Measurements from ENCODE around the gene ELF2. TPM values are rescaled to one million over a fixed set of nuclear protein-coding genes. Genes with fewer than 3 reads are reported as not detected.
"Not testable (repeated sequence)": the region's sequence is repeated elsewhere in the genome, so short reads cannot be mapped to it uniquely, and the experiment has no call there.

The ELF2 gene
- total RNA-seq, result 37.3 and 38.0 TPM in 2 replicates

DNA sequence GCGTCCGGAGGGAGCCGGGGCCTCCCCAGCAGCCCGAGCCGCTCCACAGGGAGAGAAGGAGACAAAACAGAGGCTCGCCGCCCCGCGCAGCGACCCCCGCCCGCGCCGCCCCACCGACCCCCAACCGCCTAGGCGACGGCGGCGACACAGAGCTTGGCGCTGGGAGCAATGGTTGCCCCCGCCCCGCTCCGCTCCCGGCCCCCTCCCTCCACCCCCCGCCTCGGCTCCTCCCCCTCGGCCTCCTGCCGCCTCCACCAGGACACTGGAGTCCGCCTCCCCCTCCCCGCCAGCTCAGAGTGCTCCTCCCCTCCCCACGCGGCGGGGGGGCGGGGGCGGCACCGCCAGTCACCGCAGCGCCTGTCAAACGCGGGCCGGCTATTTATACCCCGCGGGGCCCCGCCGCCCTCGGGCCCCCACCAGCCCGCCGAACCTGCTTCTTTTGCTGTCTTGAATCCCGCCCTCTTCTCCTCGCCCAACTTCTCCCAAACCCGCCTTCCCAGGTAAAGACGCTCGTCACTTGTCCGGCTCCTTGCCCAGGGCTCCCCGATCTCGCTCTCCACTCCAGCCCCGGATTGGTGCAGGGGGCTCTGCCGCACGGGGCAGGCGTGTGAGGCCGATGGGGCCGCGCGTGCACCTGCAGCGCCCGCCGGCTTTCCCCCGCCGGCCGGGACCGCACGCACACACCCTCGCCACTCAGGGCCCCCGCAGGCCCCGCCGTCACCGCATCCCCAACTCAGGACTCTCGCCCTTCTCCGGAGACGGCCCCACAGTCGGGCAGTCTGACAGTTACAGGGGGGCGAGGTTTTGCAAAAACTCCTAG lies at the start of gene ELF2:
Gene ELF2 (minus strand): TSS at position 170 of the 820 bp plus-strand sequence. CDS start 39,517 bp downstream, outside the sequence.
- intact Hi-C loops (cut with micrococcal nuclease), result loop anchor here (1.0 to 5.0 kb wide), 8 partner anchors 94 to 976 kb away; partner anchors contain the start of gene SLC7A11

- intact Hi-C loops (cut with micrococcal nuclease), result no loop called here
Measured at GRCh38 chr4:139223682-139224317, 46.8 kb upstream of the ELF2 start.

GRCh38 chr4:139222215-139222614 lies 45.2 kb upstream of the ELF2 start:
- intact Hi-C loops (cut with micrococcal nuclease), result no loop called here

GRCh38 chr4:139221687-139222086 lies 44.7 kb upstream of the ELF2 start:
- intact Hi-C loops (cut with micrococcal nuclease), result no loop called here

DNA sequence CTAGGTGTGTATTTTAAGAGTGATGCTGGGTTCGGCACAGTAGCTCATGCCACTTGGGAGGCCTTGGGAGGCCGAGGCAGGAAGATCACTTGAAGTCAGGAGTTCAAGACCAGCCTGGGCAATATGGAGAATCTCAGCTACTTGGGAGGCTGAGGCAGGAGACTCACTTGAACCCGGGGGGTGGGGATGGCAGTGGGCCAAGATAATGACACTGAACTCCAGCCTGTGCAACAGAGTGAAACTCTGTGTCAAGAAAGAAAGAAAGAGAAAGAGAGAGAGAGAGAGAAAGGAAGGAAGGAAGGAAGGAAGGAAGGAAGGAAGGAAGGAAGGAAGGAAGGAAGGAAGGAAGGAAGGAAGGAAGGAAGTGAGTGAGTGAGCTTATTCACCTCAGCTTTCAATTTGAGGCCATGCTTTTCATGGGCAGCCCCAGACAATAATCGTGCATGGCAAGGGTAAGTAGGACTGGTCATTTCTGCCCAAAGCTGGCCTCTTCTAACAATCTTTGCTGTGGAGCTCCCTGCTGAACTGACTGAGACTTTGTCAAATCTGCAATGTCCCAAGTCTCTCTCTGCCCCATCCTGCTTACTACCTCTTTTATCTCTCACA lies 42.5 kb upstream of the ELF2 start:
- intact Hi-C loops (cut with micrococcal nuclease), result no loop called here

- intact Hi-C loops (cut with micrococcal nuclease), result no loop called here
Measured at GRCh38 chr4:139214039-139214534, 37.1 kb upstream of the ELF2 start.

- intact Hi-C loops (cut with micrococcal nuclease), result not testable (repeated sequence)
Measured at GRCh38 chr4:139213633-139214032, 36.6 kb upstream of the ELF2 start.

- intact Hi-C loops (cut with micrococcal nuclease), result no loop called here
Measured at GRCh38 chr4:139212900-139213299, 35.9 kb upstream of the ELF2 start.

DNA sequence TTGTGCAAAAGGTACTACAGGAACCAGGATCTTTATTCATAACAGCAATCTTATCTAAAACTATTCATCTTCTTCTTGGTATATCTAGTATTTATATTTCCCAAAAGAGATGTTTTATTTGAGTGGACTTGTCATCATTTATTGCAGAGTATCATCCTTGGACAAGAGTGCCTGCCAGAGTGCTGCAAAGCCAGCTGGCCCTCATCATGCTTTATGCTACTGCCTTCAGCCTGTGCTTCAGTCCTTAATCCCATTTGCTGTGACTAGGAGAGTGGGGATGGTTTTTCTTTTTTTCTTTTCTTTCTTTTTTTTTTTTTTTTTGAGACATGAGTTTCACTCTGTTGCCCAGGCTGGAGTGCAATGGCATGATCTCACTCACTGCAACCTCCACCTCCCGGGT lies 33.5 kb upstream of the ELF2 start:
- intact Hi-C loops (cut with micrococcal nuclease), result no loop called here

DNA sequence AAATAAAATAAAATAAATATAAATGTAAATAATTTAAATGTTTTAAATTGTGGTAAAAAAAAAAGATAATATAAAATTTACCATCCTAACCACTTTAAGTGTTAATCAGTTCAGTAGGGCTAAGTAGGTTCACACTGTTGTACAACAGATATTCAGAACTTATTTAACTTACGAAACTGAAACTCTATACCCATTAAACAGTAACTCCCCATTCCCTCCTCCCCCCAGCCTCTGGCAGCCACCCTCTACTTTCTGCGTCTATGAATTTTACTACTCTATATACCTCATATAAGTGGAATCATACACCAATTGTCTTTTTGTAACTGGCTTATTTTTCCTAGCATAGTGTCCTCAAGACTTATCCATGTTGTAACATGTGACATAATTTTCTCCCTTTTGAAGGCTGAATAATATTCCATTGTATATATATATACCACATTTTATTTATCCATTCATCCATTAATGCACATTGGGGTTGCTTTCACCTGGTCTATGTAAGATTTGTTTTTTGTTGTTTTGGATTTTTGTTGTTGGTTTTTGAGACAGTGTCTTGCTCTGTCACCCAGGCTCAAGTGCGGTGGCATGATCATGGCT lies 32.5 kb upstream of the ELF2 start:
- intact Hi-C loops (cut with micrococcal nuclease), result no loop called here

GRCh38 chr4:139208404-139208945 lies 31.5 kb upstream of the ELF2 start:
- intact Hi-C loops (cut with micrococcal nuclease), result no loop called here

GRCh38 chr4:139207873-139208403 lies 30.9 kb upstream of the ELF2 start:
- intact Hi-C loops (cut with micrococcal nuclease), result no loop called here

- intact Hi-C loops (cut with micrococcal nuclease), result no loop called here
Measured at GRCh38 chr4:139207247-139207646, 30.2 kb upstream of the ELF2 start.

GRCh38 chr4:139202991-139203390 lies 26.0 kb upstream of the ELF2 start:
- intact Hi-C loops (cut with micrococcal nuclease), result no loop called here

DNA sequence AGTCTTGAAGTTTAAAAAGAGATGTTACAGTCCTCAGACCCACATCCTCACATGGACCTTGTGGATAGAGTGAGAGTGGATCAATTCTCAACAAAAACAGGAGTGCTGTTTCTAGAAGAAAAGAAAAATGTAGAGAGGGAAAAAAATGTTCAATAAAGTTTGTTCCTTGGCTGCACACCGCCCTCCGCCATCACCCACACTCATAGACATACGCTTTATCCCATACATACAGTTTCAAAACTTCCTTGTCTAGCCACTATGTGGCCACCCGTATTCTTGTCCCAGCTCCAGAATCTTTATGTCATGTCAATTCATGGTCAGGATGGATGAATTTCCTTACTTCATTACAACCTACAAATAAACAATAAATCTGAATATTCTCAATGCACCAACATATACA lies 23.5 kb upstream of the ELF2 start:
- intact Hi-C loops (cut with micrococcal nuclease), result no loop called here

DNA sequence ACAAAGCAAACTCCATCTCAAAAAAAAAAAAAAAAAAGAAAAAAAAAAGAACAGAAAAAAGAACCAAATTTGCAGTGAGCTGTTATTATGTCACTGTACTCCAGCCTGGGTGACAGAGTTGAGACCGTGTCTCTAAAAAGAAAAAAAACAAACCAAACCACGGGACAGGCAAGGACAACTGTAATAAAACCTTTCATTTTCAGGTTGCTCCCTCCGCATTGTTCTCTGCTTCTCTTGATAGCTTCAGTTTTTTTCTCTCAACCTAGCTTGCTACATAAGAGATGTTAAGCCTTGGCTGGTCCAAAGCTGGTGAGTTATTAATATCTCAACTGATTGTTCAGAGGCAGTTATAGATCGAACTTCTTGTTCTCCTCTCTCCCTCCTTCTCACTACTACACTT lies 23.1 kb upstream of the ELF2 start:
- intact Hi-C loops (cut with micrococcal nuclease), result no loop called here

DNA sequence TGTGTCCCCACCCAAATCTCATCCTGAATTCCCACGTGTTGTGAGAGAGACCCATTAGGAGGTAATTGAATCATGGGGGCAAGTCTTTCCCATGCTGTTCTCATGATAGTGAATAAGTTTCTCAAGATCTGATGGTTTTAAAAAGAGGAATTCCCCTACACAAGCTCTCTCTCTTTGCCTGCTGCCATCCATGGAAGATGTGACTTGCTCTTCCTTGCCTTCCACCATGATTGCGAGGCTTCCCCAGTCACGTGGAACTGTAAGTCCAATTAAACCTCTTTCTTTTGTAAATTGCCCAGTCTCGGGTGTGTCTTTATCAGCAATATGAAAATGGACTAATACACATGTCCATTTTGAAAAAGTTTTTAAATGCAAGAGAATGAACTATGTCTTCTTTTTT lies 20.2 kb upstream of the ELF2 start:
- intact Hi-C loops (cut with micrococcal nuclease), result not testable (repeated sequence)

- intact Hi-C loops (cut with micrococcal nuclease), result no loop called here
Measured at GRCh38 chr4:139196462-139196861, 19.4 kb upstream of the ELF2 start.

- intact Hi-C loops (cut with micrococcal nuclease), result no loop called here
Measured at GRCh38 chr4:139191373-139191772, 14.4 kb upstream of the ELF2 start.

GRCh38 chr4:139189972-139190371 lies 13.0 kb upstream of the ELF2 start:
- intact Hi-C loops (cut with micrococcal nuclease), result no loop called here

DNA sequence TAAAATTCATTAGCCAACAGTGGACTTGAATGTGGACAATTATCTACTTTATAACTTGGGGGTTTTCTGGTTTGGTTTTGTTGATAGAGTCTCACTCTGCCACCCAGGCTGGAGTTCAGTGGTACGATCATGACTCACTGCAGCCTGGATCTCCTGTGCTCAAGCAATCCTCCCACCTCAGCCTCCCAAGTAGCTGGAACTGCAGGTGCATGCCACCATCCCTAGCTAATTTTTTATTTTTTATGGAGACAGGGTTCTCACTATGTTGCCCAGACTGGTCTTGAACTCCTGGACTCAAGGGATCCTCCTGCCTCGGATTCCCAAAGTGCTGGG lies 12.4 kb upstream of the ELF2 start:
- intact Hi-C loops (cut with micrococcal nuclease), result no loop called here
